Left ventricle myocardium inferior (tissue), 1 donor: ENCODE measurements around the gene DRC1. TPM values are rescaled to one million over a fixed set of nuclear protein-coding genes. Genes with fewer than 3 reads are reported as not detected.

Source experiments
- DNase-seq: peaks from one replicate; pipeline ENCODE4 v3.0.0-alpha.2; 2020
- H3K27ac ChIP-seq: fragments of 200-600 bp; replicated peaks from 2 replicates; pipeline ENCODE4 v1.8.0; 2021
- H3K27me3 ChIP-seq: fragments of 200-600 bp; 2 replicates; pipeline ENCODE4 v1.8.0; 2021; ENCODE audit warnings: low read depth
- H3K36me3 ChIP-seq: fragments of 200-600 bp; 2 replicates; pipeline ENCODE4 v1.8.0; 2021
- H3K4me1 ChIP-seq: fragments of 200-600 bp; 2 replicates; pipeline ENCODE4 v1.8.0; 2021
- H3K4me3 ChIP-seq: fragments of 200-600 bp; 2 replicates; pipeline ENCODE4 v1.8.0; 2021; ENCODE audit warnings: mild to moderate bottlenecking, moderate library complexity
- H3K9me3 ChIP-seq: fragments of 200-600 bp; replicated peaks from 2 replicates; pipeline ENCODE4 v1.8.0; 2021
- intact Hi-C: fragments of 100-400 bp; cut with micrococcal nuclease; formaldehyde crosslinking; loops from one replicate; pipeline ENCODE4 v1.11.0; 2022
- total RNA-seq: library from RNA; stranded (reverse); fragmentation: NEBNext Ultra II Directional; extraction: Animal tissue kit (Norgen Biotek cat#: 25700); gene quantifications from one replicate; pipeline ENCODE4 v1.2.1, GENCODE V29; 2021
- TF ChIP-seq, protein P1 (sequence below): fragments of 200-600 bp; IDR thresholded peaks from 2 replicates; pipeline ENCODE4 v1.8.0; 2021; ENCODE audit warnings: antibody characterized with exemption, mild to moderate bottlenecking, borderline replicate concordance
- donor health status: DM: no; HTN: yes; CAD: no; lungs with severe emphysema.

Gene DRC1
- total RNA-seq, 1 donor from 2014 or later = not detected

DNA sequence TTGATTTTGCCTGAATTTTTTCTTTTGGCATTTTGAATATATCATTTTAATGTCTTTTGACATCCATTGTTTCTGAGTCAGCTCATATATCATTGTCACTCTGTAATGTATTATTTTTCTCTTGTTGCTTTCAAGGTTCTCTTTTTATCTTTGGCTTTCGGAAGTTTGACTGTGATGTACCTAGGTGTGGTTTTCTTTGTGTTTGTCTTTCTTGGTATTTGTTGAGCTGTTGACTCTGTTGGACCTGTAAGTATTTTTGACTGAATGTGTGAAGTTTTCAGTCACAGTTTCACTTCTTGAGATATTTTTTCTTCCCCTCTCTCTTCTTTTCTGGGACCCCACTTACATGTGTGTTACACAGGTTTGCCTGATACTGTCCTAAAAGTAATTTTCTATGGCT, 24.9 kb upstream of the DRC1 start:
- DNase-seq = no peak
- Histone ChIP-seq H3K4me1 (no peaks in the 10 kb centered on the region), H3K9me3 (no peaks in the 10 kb centered on the region), H3K4me3 (no peak overlapping the region), H3K36me3 (peaks cover 68% of the 10 kb centered on the region), H3K27me3 (no peaks in the 10 kb centered on the region), H3K27ac (no peak overlapping the region)
- intact Hi-C loops = no loop called here
- TF ChIP-seq, protein P1, sequence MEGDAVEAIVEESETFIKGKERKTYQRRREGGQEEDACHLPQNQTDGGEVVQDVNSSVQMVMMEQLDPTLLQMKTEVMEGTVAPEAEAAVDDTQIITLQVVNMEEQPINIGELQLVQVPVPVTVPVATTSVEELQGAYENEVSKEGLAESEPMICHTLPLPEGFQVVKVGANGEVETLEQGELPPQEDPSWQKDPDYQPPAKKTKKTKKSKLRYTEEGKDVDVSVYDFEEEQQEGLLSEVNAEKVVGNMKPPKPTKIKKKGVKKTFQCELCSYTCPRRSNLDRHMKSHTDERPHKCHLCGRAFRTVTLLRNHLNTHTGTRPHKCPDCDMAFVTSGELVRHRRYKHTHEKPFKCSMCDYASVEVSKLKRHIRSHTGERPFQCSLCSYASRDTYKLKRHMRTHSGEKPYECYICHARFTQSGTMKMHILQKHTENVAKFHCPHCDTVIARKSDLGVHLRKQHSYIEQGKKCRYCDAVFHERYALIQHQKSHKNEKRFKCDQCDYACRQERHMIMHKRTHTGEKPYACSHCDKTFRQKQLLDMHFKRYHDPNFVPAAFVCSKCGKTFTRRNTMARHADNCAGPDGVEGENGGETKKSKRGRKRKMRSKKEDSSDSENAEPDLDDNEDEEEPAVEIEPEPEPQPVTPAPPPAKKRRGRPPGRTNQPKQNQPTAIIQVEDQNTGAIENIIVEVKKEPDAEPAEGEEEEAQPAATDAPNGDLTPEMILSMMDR = no peak

DNA sequence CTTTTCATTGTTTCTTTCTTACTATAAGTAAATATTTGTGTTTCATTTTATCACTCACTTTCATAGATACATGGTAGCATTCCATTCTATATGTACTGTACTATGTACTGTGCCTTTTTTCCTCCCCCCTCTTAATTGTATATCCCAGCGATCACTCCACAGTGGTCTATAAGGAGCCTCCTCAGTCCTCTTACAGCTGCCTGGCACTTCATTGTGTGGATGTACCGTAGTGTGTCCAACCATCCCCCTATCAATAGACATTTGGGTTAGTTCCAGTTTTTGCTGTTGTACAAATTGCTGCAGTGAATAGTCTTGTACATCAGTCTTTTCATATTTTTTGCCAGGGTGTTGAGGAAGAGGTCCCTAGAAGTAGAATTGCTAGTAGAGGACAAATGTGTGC, 21.4 kb upstream of the DRC1 start:
- H3K36me3 ChIP-seq = peaks cover 44% of the 10 kb centered on the region

GRCh38 chr2:26382564-26382963, 19.2 kb upstream of the DRC1 start:
- DNase-seq = no peak
- Histone ChIP-seq H3K36me3 (peaks cover 44% of the 10 kb centered on the region), H3K27ac (no peak overlapping the region)

More for the DNA sequence above, 21.4 kb upstream of the DRC1 start:
- DNase-seq = no peak
- TF ChIP-seq, protein P1 = no peak
- no peaks in the 10 kb centered on the region for H3K9me3 ChIP-seq
- no peaks in the 10 kb centered on the region for H3K27me3 ChIP-seq
- no peaks in the 10 kb centered on the region for H3K4me1 ChIP-seq
- no peak overlapping the region for H3K27ac ChIP-seq
- H3K4me3 ChIP-seq = no peak overlapping the region
- intact Hi-C loops = no loop called here

DNA sequence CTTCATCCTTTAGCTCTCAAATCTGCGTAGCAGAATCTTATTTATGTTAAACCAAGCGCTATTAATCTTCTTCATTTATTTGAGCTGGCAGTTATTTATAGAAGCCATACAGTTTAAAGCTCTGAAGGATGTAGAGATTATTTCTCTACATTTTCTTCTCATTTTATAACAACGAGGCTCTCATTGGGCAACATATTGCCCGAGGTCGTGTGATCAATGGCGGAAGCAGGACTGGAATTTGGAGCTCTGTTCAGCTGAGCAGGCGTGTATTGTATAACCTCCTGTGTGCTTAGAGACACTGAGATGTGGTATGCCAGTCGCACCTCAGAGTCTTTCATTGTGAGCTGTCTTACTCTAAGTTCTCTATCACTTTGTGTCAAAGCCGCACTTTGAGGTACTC, 17.5 kb upstream of the DRC1 start:
- intact Hi-C loops = no loop called here

More at GRCh38 chr2:26382564-26382963, 19.2 kb upstream of the DRC1 start:
- Histone ChIP-seq H3K4me3 (no peak overlapping the region), H3K9me3 (no peaks in the 10 kb centered on the region), H3K4me1 (no peaks in the 10 kb centered on the region), H3K27me3 (no peaks in the 10 kb centered on the region)
- intact Hi-C loops = no loop called here
- TF ChIP-seq, protein P1 = no peak

DNA sequence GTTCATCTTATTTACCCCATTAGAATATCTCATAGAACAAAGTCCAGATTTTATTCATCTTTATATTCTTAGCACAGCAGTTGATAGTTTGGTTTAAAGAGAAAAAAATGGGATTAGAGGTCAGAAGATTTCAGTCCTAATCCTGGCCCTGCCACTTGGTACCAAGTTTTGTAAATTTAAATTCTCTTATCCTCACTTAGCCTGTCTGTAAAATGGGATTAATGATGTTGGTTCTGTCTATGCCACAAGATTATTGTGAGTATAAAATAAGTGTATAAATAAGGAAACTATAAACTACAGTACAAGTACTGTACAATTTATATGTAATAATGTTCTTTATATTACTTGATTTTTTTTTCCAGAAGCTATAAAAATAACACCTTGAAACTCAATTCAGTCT, 17.1 kb upstream of the DRC1 start:
- peaks cover 49% of the 10 kb centered on the region for H3K36me3 ChIP-seq

More for the DNA sequence above, 17.5 kb upstream of the DRC1 start:
- Histone ChIP-seq H3K4me1 (no peaks in the 10 kb centered on the region), H3K27me3 (no peaks in the 10 kb centered on the region), H3K27ac (no peak overlapping the region), H3K4me3 (no peak overlapping the region), H3K9me3 (no peaks in the 10 kb centered on the region), H3K36me3 (peaks cover 45% of the 10 kb centered on the region)
- TF ChIP-seq, protein P1 = no peak
- DNase-seq = no peak

More for the DNA sequence above, 17.1 kb upstream of the DRC1 start:
- Histone ChIP-seq H3K4me3 (no peak overlapping the region), H3K9me3 (no peaks in the 10 kb centered on the region), H3K27me3 (no peaks in the 10 kb centered on the region), H3K4me1 (no peaks in the 10 kb centered on the region), H3K27ac (no peak overlapping the region)
- intact Hi-C loops = no loop called here
- DNase-seq = no peak
- TF ChIP-seq, protein P1 = no peak
